HCT116 (cell line): ENCODE measurements around the gene ATPAF1. TPM values are rescaled to one million over a fixed set of nuclear protein-coding genes. Genes with fewer than 3 reads are reported as not detected.

Source experiments
- ATAC-seq: fragments of 200-7000 bp; cut with Tn5 transposase; 2 replicates; pipeline ENCODE4 v1.9.1; 2020; ENCODE audit warnings: mild to moderate bottlenecking, moderate library complexity
- BruUV-seq: library from RNA; stranded (reverse); fragments of 400-500 nt; replicated peaks from 2 replicates; lab custom pipeline; 2021; lab: Mats Ljungman, UMichigan
- CTCF ChIA-PET: fragments of 300-600 bp; sonication (Branson Sonifier 250); formaldehyde crosslinking; loops from one replicate; lab custom pipeline; 2021; ENCODE audit warnings: antibody characterized with exemption; lab: Charles Lee
- POLR2A ChIA-PET: fragments of 300-600, 350-600 bp; sonication (Branson Sonifier 250); formaldehyde crosslinking; loops from one replicate; lab custom pipeline; 2021; ENCODE audit warnings: antibody characterized with exemption; lab: Charles Lee
- RAD21 ChIA-PET, 2 experiments: fragments of 300-600 bp; sonication (Branson Sonifier 250); formaldehyde crosslinking; loops; one replicate each; lab custom pipeline; 2023; ENCODE audit warnings: low total read pairs in 2 of 2; ENCODE audit not compliant: uncharacterized antibody in 2 of 2, unreplicated experiment in 2 of 2, low non-redundant PET in 1 of 2; lab: Charles Lee
- DNase-seq: peaks from one replicate; pipeline ENCODE4 v3.0.0-alpha.2; 2010; ENCODE audit warnings: low read depth, low spot score
- H2AFZ ChIP-seq: fragments of 200-600 bp; shearing (Covaris generic), sonication (generic); 2 replicates; pipeline ENCODE4 v1.6.1; 2017; ENCODE audit warnings: low read depth, mixed run types, mixed read lengths, antibody characterized with exemption, low read length; ENCODE audit not compliant: poor library complexity, severe bottlenecking
- H3K27ac ChIP-seq: 2 replicates; pipeline ENCODE4 v1.5.1; 2012; ENCODE audit warnings: low read depth, low read length
- H3K27me3 ChIP-seq: fragments of 200-600 bp; sonication (generic); 2 replicates; pipeline ENCODE4 v1.6.1; 2016; ENCODE audit warnings: mixed run types, low read length, mixed read lengths; ENCODE audit not compliant: insufficient read depth
- H3K36me3 ChIP-seq, 2 experiments: fragments of 200-500 bp in 1 of 2; fragments of 200-600 bp in 1 of 2; sonication (Bioruptor generic) in 1 of 2; sonication (generic) in 1 of 2; 2 replicates each; pipeline versions ENCODE4 v1.5.1 to v1.6.1; 2014 to 2016; ENCODE audit warnings: low read length in 2 of 2, inconsistent platforms in 1 of 2, mixed read lengths in 1 of 2, mixed run types in 1 of 2; ENCODE audit not compliant: insufficient read depth in 2 of 2, control insufficient read depth in 1 of 2
- H3K4me1 ChIP-seq, 2 experiments: fragments of 200-600 bp in 1 of 2; sonication (generic) in 1 of 2; 2 replicates each; pipeline versions ENCODE4 v1.5.1 to v1.6.1; 2012 to 2017; ENCODE audit warnings: low read length in 2 of 2, inconsistent platforms in 1 of 2, mild to moderate bottlenecking in 1 of 2, mixed read lengths in 1 of 2, mixed run types in 1 of 2, moderate library complexity in 1 of 2; ENCODE audit not compliant: insufficient read depth in 2 of 2, control insufficient read depth in 1 of 2
- H3K4me2 ChIP-seq: fragments of 200-600 bp; sonication (generic); 2 replicates; pipeline ENCODE4 v1.6.1; 2017; ENCODE audit warnings: mixed run types, low read length, mixed read lengths
- H3K4me3 ChIP-seq, 2 experiments: fragments of 200-600 bp in 1 of 2; sonication (generic) in 1 of 2; replicated peaks in 1 of 2; 2 replicates each; pipeline ENCODE4 v1.5.1; 2011 to 2016; ENCODE audit warnings: low read length in 2 of 2, control low read depth in 1 of 2, low read depth in 1 of 2, mild to moderate bottlenecking in 1 of 2, mixed read lengths in 1 of 2, mixed run types in 1 of 2
- H3K79me2 ChIP-seq: fragments of 200-600 bp; sonication (generic); 2 replicates; pipeline ENCODE4 v1.6.1; 2017; ENCODE audit warnings: mild to moderate bottlenecking, mixed run types, low read length, moderate library complexity, mixed read lengths; ENCODE audit not compliant: insufficient read depth
- H3K9ac ChIP-seq: fragments of 200-600 bp; sonication (generic); 2 replicates; pipeline ENCODE4 v1.6.1; 2016; ENCODE audit warnings: low read length, mixed read lengths
- H3K9me2 ChIP-seq: fragments of 200-600 bp; sonication (generic), shearing (Covaris generic); 2 replicates; pipeline ENCODE4 v1.6.1; 2017; ENCODE audit warnings: mixed run types, mild to moderate bottlenecking, moderate library complexity; ENCODE audit not compliant: insufficient read depth
- H3K9me3 ChIP-seq, 2 experiments: fragments of 200-500 bp in 1 of 2; fragments of 200-600 bp in 1 of 2; sonication (Bioruptor generic) in 1 of 2; sonication (generic) in 1 of 2; 2 replicates each; pipeline ENCODE4 v1.6.1; 2014 to 2017; ENCODE audit warnings: low read length in 2 of 2, mixed read lengths in 2 of 2, inconsistent platforms in 1 of 2, low read depth in 1 of 2, mild to moderate bottlenecking in 1 of 2, mixed run types in 1 of 2, moderate library complexity in 1 of 2; ENCODE audit not compliant: control insufficient read depth in 1 of 2, insufficient read depth in 1 of 2
- H4K20me1 ChIP-seq: fragments of 200-600 bp; sonication (generic), shearing (Covaris generic); 2 replicates; pipeline ENCODE4 v1.6.1; 2017; ENCODE audit warnings: mixed run types, mild to moderate bottlenecking, moderate library complexity; ENCODE audit not compliant: insufficient read depth
- ATF3 ChIP-seq: IDR thresholded peaks from 2 replicates; pipeline ENCODE4 v1.6.1; 2012
- CBX3 ChIP-seq: IDR thresholded peaks from 2 replicates; pipeline ENCODE4 v1.6.1; 2012; ENCODE audit warnings: low read depth
- CEBPB ChIP-seq: IDR thresholded peaks from 2 replicates; pipeline ENCODE4 v1.6.1; 2012; ENCODE audit warnings: low read depth
- CTCF ChIP-seq, 3 experiments: fragments of 200-600 bp in 1 of 3; sonication (generic) in 1 of 3; IDR thresholded peaks in 2 of 3; conservative IDR thresholded peaks in 1 of 3; 2 replicates each; pipeline ENCODE4 v1.5.1; 2012 to 2017; ENCODE audit warnings: low read depth in 2 of 3, low read length in 2 of 3, antibody characterized with exemption in 1 of 3, borderline replicate concordance in 1 of 3, control low read depth in 1 of 3, mild to moderate bottlenecking in 1 of 3, mixed read lengths in 1 of 3, mixed run types in 1 of 3, moderate library complexity in 1 of 3; ENCODE audit not compliant: insufficient read depth in 1 of 3
- EGR1 ChIP-seq: IDR thresholded peaks from 2 replicates; pipeline ENCODE4 v1.6.1; 2012; ENCODE audit warnings: low read depth
- ELF1 ChIP-seq: IDR thresholded peaks from 2 replicates; pipeline ENCODE4 v1.6.1; 2012; ENCODE audit warnings: low read depth, borderline replicate concordance
- EZH2 ChIP-seq: fragments of 200-600 bp; sonication (generic); IDR thresholded peaks from 2 replicates; pipeline ENCODE4 v1.6.1; 2017; ENCODE audit warnings: antibody characterized with exemption, mixed run types
- EZH2phosphoT487 ChIP-seq: fragments of 200-600 bp; IDR thresholded peaks from 2 replicates; pipeline ENCODE4 v1.6.1; 2018; ENCODE audit warnings: antibody characterized with exemption, borderline replicate concordance
- FOSL1 ChIP-seq: IDR thresholded peaks from 2 replicates; pipeline ENCODE4 v1.6.1; 2012; ENCODE audit warnings: low read depth
- JUND ChIP-seq: IDR thresholded peaks from 2 replicates; pipeline ENCODE4 v1.6.1; 2012
- POLR2A ChIP-seq: IDR thresholded peaks from 2 replicates; pipeline ENCODE4 v1.7.0; 2011; ENCODE audit warnings: borderline replicate concordance; ENCODE audit not compliant: insufficient read depth, insufficient read length; ENCODE audit errors: extremely low read depth
- POLR2AphosphoS5 ChIP-seq: IDR thresholded peaks from 2 replicates; pipeline ENCODE4 v1.6.1; 2011; ENCODE audit warnings: mild to moderate bottlenecking, low read depth, low read length, moderate library complexity
- RAD21 ChIP-seq: IDR thresholded peaks from 2 replicates; pipeline ENCODE4 v1.6.1; 2012; ENCODE audit warnings: low read depth, mild to moderate bottlenecking
- REST ChIP-seq: IDR thresholded peaks from 2 replicates; pipeline ENCODE4 v1.6.1; 2012; ENCODE audit warnings: low read depth
- SIN3A ChIP-seq: IDR thresholded peaks from 2 replicates; pipeline ENCODE4 v1.6.1; 2012; ENCODE audit warnings: low read depth
- SP1 ChIP-seq: IDR thresholded peaks from 2 replicates; pipeline ENCODE4 v1.6.1; 2012; ENCODE audit warnings: low read depth
- SRF ChIP-seq: IDR thresholded peaks from 2 replicates; pipeline ENCODE4 v1.6.1; 2012; ENCODE audit warnings: low read depth
- TCF7L2 ChIP-seq: IDR thresholded peaks from 2 replicates; pipeline ENCODE4 v1.7.0; 2011; ENCODE audit warnings: borderline replicate concordance, inconsistent platforms; ENCODE audit not compliant: insufficient read depth, insufficient read length; ENCODE audit errors: extremely low read depth
- ZFX ChIP-seq: fragments of 450-650 bp; IDR thresholded peaks from 2 replicates; pipeline ENCODE4 v1.6.1; 2017
- ZNF274 ChIP-seq: fragments of 200-500 bp; sonication (Bioruptor generic); IDR thresholded peaks from 2 replicates; pipeline ENCODE4 v1.6.1; 2014; ENCODE audit warnings: mild to moderate bottlenecking, low read depth, low read length, inconsistent platforms
- intact Hi-C: fragments of 100-400 bp; cut with micrococcal nuclease; formaldehyde crosslinking; loops from 2 replicates; pipeline ENCODE4 v1.10.0; 2022
- total RNA-seq: library from RNA; stranded (reverse); gene quantifications from one replicate; pipeline ENCODE4 v1.2.1, GENCODE V29; 2021; ENCODE audit not compliant: unreplicated experiment

ATPAF1 gene
- total RNA-seq, 1 experiment from 2014 or later: 35.5 TPM

GRCh38 chr1:46603481-46603857 lies 64.7 kb downstream of the ATPAF1 start:
- H3K4me1 ChIP-seq: peaks cover 0 to 15% of the 10 kb centered on the region in 2 experiments; a peak in 3 of 4 replicates
- H3K27me3 ChIP-seq: no peaks in the 10 kb centered on the region
- H4K20me1 ChIP-seq: no peaks in the 10 kb centered on the region
- H2AFZ ChIP-seq: no peak overlapping the region
- H3K27ac ChIP-seq: peak overlapping the region; percentile 65; the same call in 1 of the 2 replicates
- no peak for DNase-seq
- intact Hi-C loops: no loop called here
- POLR2A ChIA-PET: interaction anchor here (1.5 to 1.9 kb wide), 2 partner anchors 13 to 23 kb away, joined by 3 to 14 read pairs; partner anchors contain the start of gene MOB3C
- H3K4me3 ChIP-seq: peak overlapping the region; percentile 75 to 94
- 0 out of 4 replicates have a peak, but pooled peaks cover 0 to 4% of the 10 kb centered on the region in 2 experiments for H3K36me3 ChIP-seq
- H3K4me2 ChIP-seq: peak overlapping the region; percentile 79
- no peaks in the 10 kb centered on the region for H3K9me2 ChIP-seq
- RAD21 ChIA-PET: interaction anchor here in 1 of 2 experiments (0.9 kb wide), 1 partner anchor 16 kb away, joined by 3 read pairs; no protein-coding TSS in a partner anchor
- peak overlapping the region; percentile 74 for H3K9ac ChIP-seq
- no peaks in the 10 kb centered on the region for H3K9me3 ChIP-seq
- H3K79me2 ChIP-seq: peaks cover 7% of the 10 kb centered on the region; the same call in 1 of the 2 replicates
- CTCF ChIA-PET: interaction anchor here (0.6 to 1.4 kb wide), 3 partner anchors 13 to 197 kb away, joined by 3 to 4 read pairs (median 3); partner anchors contain the start of gene MOB3C
- ATAC-seq: no peak
- no peak for TF ChIP-seq SRF
- TF ChIP-seq CBX3: no peak
- TF ChIP-seq SIN3A: no peak
- no peak for TF ChIP-seq POLR2AphosphoS5
- no peak for TF ChIP-seq REST
- TF ChIP-seq POLR2A: no peak
- no peak for TF ChIP-seq RAD21
- TF ChIP-seq ATF3: no peak
- TF ChIP-seq ELF1: no peak
- TF ChIP-seq JUND: no peak
- TF ChIP-seq CTCF (IDR thresholded peaks at IDR 0.05 in 2 of 3, conservative IDR thresholded peaks at IDR 0.05 in 1 of 3; ENCODE audit: borderline replicate concordance in 1 of 3, insufficient read depth in 1 of 3, low read depth in 2 of 3, low read length in 2 of 3): no peak
- no peak for TF ChIP-seq EZH2phosphoT487
- TF ChIP-seq SP1: no peak
- no peak for TF ChIP-seq FOSL1
- TF ChIP-seq ZNF274: no peak
- TF ChIP-seq EZH2: no peak
- TF ChIP-seq CEBPB: no peak
- TF ChIP-seq EGR1: no peak
- no peak for TF ChIP-seq TCF7L2
- TF ChIP-seq ZFX: no peak
- no TSS peak for BruUV-seq
